GM23338 (cell line): ENCODE data around the gene PAQR8. TPM values are rescaled to one million over a fixed set of nuclear protein-coding genes. Genes with fewer than 3 reads are reported as not detected.

Source experiments
- ATAC-seq: fragments of 200-7000 bp; cut with Tn5 transposase; 3 replicates; pipeline ENCODE4 v1.9.1; 2020
- DNase-seq: peaks from one replicate; pipeline ENCODE4 v3.0.0-alpha.2; 2015; ENCODE audit warnings: low spot score
- H2AFZ ChIP-seq: fragments of 200-600 bp; sonication (generic); 2 replicates; pipeline ENCODE4 v1.8.0; 2016; ENCODE audit warnings: antibody characterized with exemption, mild to moderate bottlenecking, moderate library complexity
- H3F3A ChIP-seq: fragments of 200-600 bp; sonication (generic); replicated peaks from 2 replicates; pipeline ENCODE4 v1.8.0; 2017; ENCODE audit warnings: antibody characterized with exemption, mixed run types, low read depth
- H3K27ac ChIP-seq: fragments of 200-600 bp; sonication (generic); 2 replicates; pipeline ENCODE4 v1.6.1; 2016; ENCODE audit warnings: low read depth
- H3K27me3 ChIP-seq: fragments of 200-600 bp; sonication (generic); 2 replicates; pipeline ENCODE4 v1.8.0; 2016; ENCODE audit warnings: mild to moderate bottlenecking, mixed run types, moderate library complexity; ENCODE audit not compliant: insufficient read depth
- H3K36me3 ChIP-seq: fragments of 200-600 bp; sonication (generic); 2 replicates; pipeline ENCODE4 v1.8.0; 2016; ENCODE audit warnings: mild to moderate bottlenecking; ENCODE audit not compliant: insufficient read depth
- H3K4me1 ChIP-seq: fragments of 200-600 bp; sonication (generic); 2 replicates; pipeline ENCODE4 v1.8.0; 2016; ENCODE audit warnings: mild to moderate bottlenecking, moderate library complexity; ENCODE audit not compliant: insufficient read depth
- H3K4me2 ChIP-seq: fragments of 200-600 bp; sonication (generic); 2 replicates; pipeline ENCODE4 v1.7.1; 2017; ENCODE audit warnings: mixed run types
- H3K4me3 ChIP-seq: fragments of 200-600 bp; sonication (generic); 2 replicates; pipeline ENCODE4 v1.6.1; 2016; ENCODE audit warnings: mixed run types
- H3K79me2 ChIP-seq: fragments of 200-600 bp; sonication (generic); replicated peaks from 2 replicates; pipeline ENCODE4 v1.8.0; 2017; ENCODE audit warnings: mild to moderate bottlenecking; ENCODE audit not compliant: insufficient read depth
- H3K9me2 ChIP-seq: fragments of 200-600 bp; sonication (generic); 2 replicates; pipeline ENCODE4 v1.8.0; 2017; ENCODE audit not compliant: insufficient read depth
- H4K20me1 ChIP-seq: fragments of 200-600 bp; sonication (generic); replicated peaks from 2 replicates; pipeline ENCODE4 v1.8.0; 2017; ENCODE audit warnings: mild to moderate bottlenecking; ENCODE audit not compliant: insufficient read depth
- H3K27ac Mint-ChIP-seq: 2 replicates; pipeline ENCODE4 v1.8.0; 2020; ENCODE audit warnings: inconsistent platforms, mild to moderate bottlenecking, moderate library complexity, mixed read lengths
- H3K27me3 Mint-ChIP-seq: 3 replicates; pipeline ENCODE4 v1.8.0; 2022; ENCODE audit warnings: low read depth, mild to moderate bottlenecking, moderate library complexity, mixed read lengths, inconsistent platforms; ENCODE audit not compliant: insufficient read depth, poor library complexity
- H3K36me3 Mint-ChIP-seq: 3 replicates; pipeline ENCODE4 v1.8.0; 2021; ENCODE audit warnings: low read depth, mild to moderate bottlenecking, inconsistent platforms, moderate library complexity, mixed read lengths
- H3K4me1 Mint-ChIP-seq: 3 replicates; pipeline ENCODE4 v1.8.0; 2020; ENCODE audit warnings: mild to moderate bottlenecking, inconsistent platforms, mixed read lengths
- H3K4me3 Mint-ChIP-seq: 3 replicates; pipeline ENCODE4 v1.8.0; 2021; ENCODE audit warnings: moderate library complexity, mild to moderate bottlenecking, inconsistent platforms, mixed read lengths
- H3K9me3 Mint-ChIP-seq: 3 replicates; pipeline ENCODE4 v1.8.0; 2020; ENCODE audit warnings: moderate library complexity, mild to moderate bottlenecking, inconsistent platforms, mixed read lengths
- CTCF ChIP-seq, 2 experiments: fragments of 200-600 bp in 1 of 2; sonication (generic) in 1 of 2; conservative IDR thresholded peaks; 2 replicates each; pipeline versions ENCODE4 v1.5.1 to v1.6.1; 2016 to 2017; ENCODE audit warnings: antibody characterized with exemption in 2 of 2, low read depth in 2 of 2, mild to moderate bottlenecking in 2 of 2, moderate library complexity in 1 of 2
- EZH2phosphoT487 ChIP-seq: fragments of 200-600 bp; sonication (generic); IDR thresholded peaks from one replicate; pipeline ENCODE4 v1.8.1; 2018; ENCODE audit warnings: antibody characterized with exemption; ENCODE audit not compliant: unreplicated experiment
- JUNB ChIP-seq: IDR thresholded peaks from one replicate; pipeline ENCODE4 v1.6.1; 2016; ENCODE audit warnings: antibody characterized with exemption; ENCODE audit not compliant: unreplicated experiment
- STAT1 ChIP-seq: IDR thresholded peaks from one replicate; pipeline ENCODE4 v1.6.1; 2016; ENCODE audit warnings: antibody characterized with exemption; ENCODE audit not compliant: unreplicated experiment
- ZNF114 ChIP-seq: fragments of 250-450 bp; sonication (Bioruptor Pico); IDR thresholded peaks from 2 replicates; pipeline ENCODE4 v1.5.0; 2020; ENCODE audit warnings: mild to moderate bottlenecking, moderate library complexity
- ZNF331 ChIP-seq: fragments of 250-450 bp; sonication (Bioruptor Pico); IDR thresholded peaks from 2 replicates; pipeline ENCODE4 v1.5.0; 2020; ENCODE audit warnings: low read depth, mild to moderate bottlenecking, moderate library complexity
- ZNF462 ChIP-seq: fragments of 250-450 bp; sonication (Bioruptor Pico); IDR thresholded peaks from 2 replicates; pipeline ENCODE4 v1.5.0; 2020; ENCODE audit warnings: mild to moderate bottlenecking, moderate library complexity
- polyA plus RNA-seq: library from polyadenylated mRNA; unstranded; fragments of >200 nt; fragmentation: Nextera tagmentation; extraction: Ambion mirVana; gene quantifications from 2 replicates; pipeline ENCODE4 v1.2.1, GENCODE V29; 2016
- total RNA-seq: library from RNA; depleted of rRNA; stranded (reverse); fragments of >200 nt; shearing (Covaris generic); gene quantifications from 2 replicates; pipeline ENCODE4 v1.2.3, GENCODE V29; 2014

Gene PAQR8
- total and polyA plus RNA-seq, 2 experiments from 2014 or later = 3.6 to 11.2 TPM

GRCh38 chr6:52373151-52373690 lies 11.3 kb downstream of the PAQR8 start (continued):
- TF ChIP-seq ZNF462 (CRISPR knock-in tag) = no peak
- no peak for TF ChIP-seq ZNF114

- Mint-ChIP-seq H3K36me3 (peaks cover 8% of the 10 kb centered on the region), H3K27ac (no peak overlapping the region), H3K9me3 (peaks cover 3% of the 10 kb centered on the region; the same call in 1 of the 3 replicates), H3K4me1 (peaks cover 2% of the 10 kb centered on the region; the same call in 1 of the 3 replicates), H3K4me3 (no peak overlapping the region), H3K27me3 (no peaks in the 10 kb centered on the region)
- Histone ChIP-seq H3K79me2 (peaks cover 2% of the 10 kb centered on the region; the same call in 1 of the 2 replicates), H3K9me2 (no peaks in the 10 kb centered on the region), H2AFZ (no peak overlapping the region), H3K27me3 (no peaks in the 10 kb centered on the region), H3K36me3 (no peaks in the 10 kb centered on the region), H3K27ac (no peak overlapping the region), H3K4me2 (no peak overlapping the region), H4K20me1 (peaks cover 4% of the 10 kb centered on the region; the same call in 1 of the 2 replicates), H3F3A (no peaks in the 10 kb centered on the region), H3K4me1 (no peaks in the 10 kb centered on the region), H3K4me3 (no peak overlapping the region)
- DNase-seq (no peak), ATAC-seq (no peak)
- TF ChIP-seq ZNF114 (no peak), CTCF (conservative IDR thresholded peaks at IDR 0.05; ENCODE audit: low read depth in 2 of 2) (no peak), ZNF331 (CRISPR knock-in tag) (no peak), STAT1 (no peak), ZNF462 (CRISPR knock-in tag) (no peak), JUNB (no peak), EZH2phosphoT487 (no peak)
These were observed 12.3 kb downstream of the PAQR8 start for GRCh38 chr6:52374247-52374646.
